ENCODE data around the gene RNF128. TPM values are rescaled to one million over a fixed set of nuclear protein-coding genes. Genes with fewer than 3 reads are reported as not detected.

The RNF128 gene, protein sequence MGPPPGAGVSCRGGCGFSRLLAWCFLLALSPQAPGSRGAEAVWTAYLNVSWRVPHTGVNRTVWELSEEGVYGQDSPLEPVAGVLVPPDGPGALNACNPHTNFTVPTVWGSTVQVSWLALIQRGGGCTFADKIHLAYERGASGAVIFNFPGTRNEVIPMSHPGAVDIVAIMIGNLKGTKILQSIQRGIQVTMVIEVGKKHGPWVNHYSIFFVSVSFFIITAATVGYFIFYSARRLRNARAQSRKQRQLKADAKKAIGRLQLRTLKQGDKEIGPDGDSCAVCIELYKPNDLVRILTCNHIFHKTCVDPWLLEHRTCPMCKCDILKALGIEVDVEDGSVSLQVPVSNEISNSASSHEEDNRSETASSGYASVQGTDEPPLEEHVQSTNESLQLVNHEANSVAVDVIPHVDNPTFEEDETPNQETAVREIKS
- not detected for total RNA-seq

GRCh38 chrX:106726485-106727437 is at the start of gene RNF128:
Gene RNF128, plus strand, starts transcription at chrX:106726701. Its CDS starts 213 bp downstream, at chrX:106726914.
- POLR2A ChIA-PET: no interaction called here
- ATAC-seq (peak; percentile 75), DNase-seq (peak; percentile 39)
- intact Hi-C loops (cut with DNase I, micrococcal nuclease): loop anchor here in 1 of 2 experiments (10.0 kb wide), 1 partner anchor 242 kb away; no protein-coding TSS in a partner anchor
- Mint-ChIP-seq H3K4me3 (peak within 1 kb of the TSS; percentile 57), H3K36me3 (ENCODE audit: low read depth) (no peaks in the 10 kb centered on the region), H3K9me3 (ENCODE audit: low read depth) (no peaks in the 10 kb centered on the region), H3K27me3 (peaks cover 32% of the 10 kb centered on the region), H3K27ac (no peak within 1 kb of the TSS), H3K4me1 (peaks cover 3% of the 10 kb centered on the region)
- CTCF ChIA-PET: no interaction called here

DNA sequence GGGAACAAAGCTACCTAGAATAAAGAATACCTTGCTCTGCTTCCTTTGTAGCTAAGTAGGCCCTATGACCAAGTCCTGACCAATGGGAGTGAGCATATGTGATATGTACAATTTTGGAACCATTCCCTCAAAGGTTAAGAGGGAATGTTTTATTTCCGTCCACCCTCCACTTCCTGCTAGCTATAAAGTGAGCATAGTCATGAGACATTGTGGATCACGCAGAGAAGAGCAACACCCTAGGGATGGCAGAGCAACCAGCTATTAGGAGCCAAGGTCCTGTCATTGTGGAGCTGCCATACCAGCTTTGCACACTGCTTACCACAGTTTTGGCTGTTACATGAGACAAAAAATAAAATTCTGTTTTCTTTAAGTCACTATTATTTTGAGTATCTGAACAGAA is 45.8 kb upstream of the RNF128 start:
- Mint-ChIP-seq H3K4me1 (no peaks in the 10 kb centered on the region), H3K27ac (no peak overlapping the region), H3K36me3 (ENCODE audit: low read depth) (no peaks in the 10 kb centered on the region), H3K9me3 (ENCODE audit: low read depth) (no peaks in the 10 kb centered on the region), H3K4me3 (no peak overlapping the region), H3K27me3 (no peaks in the 10 kb centered on the region)
- CTCF ChIA-PET: interaction anchor here (0.9 kb wide), 1 partner anchor 11 kb away, joined by 3 read pairs; no protein-coding TSS in a partner anchor
- DNase-seq: no peak
- intact Hi-C loops (cut with DNase I, micrococcal nuclease): no loop called here
- ATAC-seq: no peak
- POLR2A ChIA-PET: no interaction called here

DNA sequence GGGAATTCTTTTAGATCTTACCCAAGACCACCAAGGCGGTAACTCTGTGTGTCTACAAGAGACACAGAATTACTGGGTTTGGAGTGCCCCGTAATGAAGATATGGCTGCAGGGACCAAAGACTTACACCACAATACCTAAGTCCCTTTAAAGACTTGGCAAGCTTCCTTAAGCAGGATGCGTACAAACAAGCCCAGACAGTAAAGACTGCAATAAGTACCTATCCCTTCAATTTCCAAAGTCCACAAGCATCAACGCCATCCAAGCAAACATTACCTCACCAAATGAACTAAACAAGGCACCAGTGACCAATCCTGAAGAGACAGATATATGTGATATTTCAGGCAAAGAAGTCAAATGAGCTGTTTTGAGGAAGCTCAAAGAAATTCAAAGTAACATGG is 42.3 kb upstream of the RNF128 start:
- ATAC-seq (no peak), DNase-seq (no peak)
- no peaks in the 10 kb centered on the region for H3K4me1 Mint-ChIP-seq
- CTCF ChIA-PET: no interaction called here
- no peaks in the 10 kb centered on the region for H3K36me3 Mint-ChIP-seq (ENCODE audit: low read depth)
- intact Hi-C loops (cut with DNase I, micrococcal nuclease): no loop called here
- no peak overlapping the region for H3K4me3 Mint-ChIP-seq
- H3K9me3 Mint-ChIP-seq (ENCODE audit: low read depth): peaks cover 4% of the 10 kb centered on the region
- POLR2A ChIA-PET: no interaction called here
- H3K27ac Mint-ChIP-seq: no peak overlapping the region
- H3K27me3 Mint-ChIP-seq: no peaks in the 10 kb centered on the region

- H3K9me3 Mint-ChIP-seq (ENCODE audit: low read depth): peaks cover 4% of the 10 kb centered on the region
- no peak overlapping the region for H3K4me3 Mint-ChIP-seq
- DNase-seq (no peak), ATAC-seq (no peak)
- ChIA-PET CTCF (no interaction called here), POLR2A (no interaction called here)
- H3K27me3 Mint-ChIP-seq: peaks cover 9% of the 10 kb centered on the region
- intact Hi-C loops (cut with DNase I, micrococcal nuclease): no loop called here
- H3K36me3 Mint-ChIP-seq (ENCODE audit: low read depth): no peaks in the 10 kb centered on the region
- no peaks in the 10 kb centered on the region for H3K4me1 Mint-ChIP-seq
- no peak overlapping the region for H3K27ac Mint-ChIP-seq
These were observed 34.0 kb upstream of the RNF128 start for GRCh38 chrX:106692425-106693065.

DNA sequence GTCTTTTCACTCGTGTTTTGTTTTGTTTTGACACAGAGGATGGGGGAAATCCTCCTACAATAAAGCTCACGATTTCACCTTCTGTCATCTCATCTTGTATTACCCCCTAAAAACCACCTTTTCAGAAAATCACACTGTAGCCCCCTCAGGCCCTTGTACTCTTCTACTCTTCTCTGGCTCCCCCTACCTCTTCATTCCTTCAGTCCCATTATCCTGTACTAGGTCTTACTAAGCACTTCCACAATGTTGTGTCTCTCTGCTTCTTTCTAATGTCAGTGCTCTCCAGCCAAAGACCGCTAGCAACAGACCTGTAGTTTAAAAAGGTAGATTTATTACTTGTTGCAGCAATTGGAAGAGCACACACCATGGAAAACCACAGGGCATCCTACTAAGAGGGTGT is 30.0 kb upstream of the RNF128 start:
- intact Hi-C loops (cut with DNase I, micrococcal nuclease): no loop called here
- ATAC-seq (no peak), DNase-seq (no peak)
- no peak overlapping the region for H3K4me3 Mint-ChIP-seq
- ChIA-PET CTCF (no interaction called here), POLR2A (no interaction called here)
- peaks cover 11% of the 10 kb centered on the region for H3K27me3 Mint-ChIP-seq
- H3K27ac Mint-ChIP-seq: no peak overlapping the region
- no peaks in the 10 kb centered on the region for H3K9me3 Mint-ChIP-seq (ENCODE audit: low read depth)
- H3K36me3 Mint-ChIP-seq (ENCODE audit: low read depth): no peaks in the 10 kb centered on the region
- H3K4me1 Mint-ChIP-seq: no peaks in the 10 kb centered on the region

DNA sequence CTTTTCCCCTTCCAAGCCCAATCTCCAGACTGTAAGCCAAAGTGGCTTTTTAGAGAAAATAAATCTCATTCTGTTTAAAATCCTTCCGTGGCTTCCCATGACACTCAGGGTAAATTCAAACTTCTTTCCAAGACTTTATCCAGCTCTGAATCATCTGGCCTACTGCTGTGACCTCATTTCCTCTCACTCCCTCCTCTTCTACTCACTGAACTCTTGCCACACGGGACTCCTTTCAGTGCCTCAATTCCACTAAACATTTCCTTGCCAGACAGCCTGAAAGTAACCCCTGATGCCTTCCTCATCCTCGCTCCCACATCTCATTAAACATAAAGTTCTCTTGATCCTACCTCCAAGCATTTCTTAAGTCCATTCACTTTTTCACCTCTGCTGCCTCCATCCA is 27.8 kb upstream of the RNF128 start:
- intact Hi-C loops (cut with DNase I, micrococcal nuclease): no loop called here
- H3K36me3 Mint-ChIP-seq (ENCODE audit: low read depth): no peaks in the 10 kb centered on the region
- peaks cover 6% of the 10 kb centered on the region for H3K27me3 Mint-ChIP-seq
- H3K27ac Mint-ChIP-seq: no peak overlapping the region
- CTCF ChIA-PET: no interaction called here
- POLR2A ChIA-PET: no interaction called here
- H3K4me1 Mint-ChIP-seq: no peaks in the 10 kb centered on the region
- DNase-seq: no peak
- H3K4me3 Mint-ChIP-seq: no peak overlapping the region
- H3K9me3 Mint-ChIP-seq (ENCODE audit: low read depth): no peaks in the 10 kb centered on the region
- ATAC-seq: no peak

DNA sequence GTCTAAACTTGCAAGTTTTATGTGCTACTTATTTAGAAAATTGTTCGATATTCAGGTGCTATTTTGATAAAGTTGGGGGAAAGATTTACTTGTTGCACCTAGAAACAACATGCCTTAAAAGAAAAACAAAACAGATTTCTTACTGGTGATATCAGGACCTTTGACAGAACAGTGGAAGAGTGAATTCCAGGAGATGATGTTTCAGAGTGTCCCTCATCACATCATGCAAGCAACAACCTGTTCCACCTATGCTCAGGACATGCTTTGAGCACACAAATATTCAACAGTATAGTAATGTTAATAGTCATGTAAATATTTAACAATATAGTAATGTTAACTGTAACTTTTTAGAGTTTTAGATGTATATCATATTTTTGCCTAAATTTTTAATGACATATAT is 23.9 kb upstream of the RNF128 start:
- Mint-ChIP-seq H3K9me3 (ENCODE audit: low read depth) (no peaks in the 10 kb centered on the region), H3K4me1 (no peaks in the 10 kb centered on the region), H3K27ac (no peak overlapping the region), H3K27me3 (peaks cover 3% of the 10 kb centered on the region), H3K36me3 (ENCODE audit: low read depth) (no peaks in the 10 kb centered on the region), H3K4me3 (no peak overlapping the region)
- no peak for ATAC-seq
- intact Hi-C loops (cut with DNase I, micrococcal nuclease): no loop called here
- ChIA-PET POLR2A (no interaction called here), CTCF (no interaction called here)
- DNase-seq: no peak

DNA sequence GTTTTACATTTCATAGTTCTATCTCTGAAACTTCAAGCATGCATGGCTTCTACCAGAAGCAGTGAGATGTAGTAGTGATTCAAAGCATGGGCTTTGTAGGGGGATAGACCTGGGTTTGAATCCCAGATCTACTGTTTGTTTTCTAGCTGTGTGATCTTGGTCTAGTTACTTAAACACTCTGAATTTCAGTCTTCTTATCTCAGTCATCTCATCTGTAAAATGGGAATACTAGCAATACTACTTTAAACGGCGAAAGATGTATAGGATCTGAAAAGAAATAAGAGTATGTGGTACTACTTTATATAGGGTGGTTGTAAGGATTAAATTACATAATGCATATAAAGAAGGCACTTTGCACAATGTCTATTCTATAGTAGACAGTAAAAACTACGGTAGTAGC is 20.0 kb upstream of the RNF128 start:
- no peak for ATAC-seq
- CTCF ChIA-PET: interaction anchor here (1.0 kb wide), 1 partner anchor 223 kb away, joined by 3 read pairs; no protein-coding TSS in a partner anchor

GRCh38 chrX:106707771-106708454 is 18.6 kb upstream of the RNF128 start:
- intact Hi-C loops (cut with DNase I, micrococcal nuclease): loop anchor here in 1 of 2 experiments (5.0 kb wide), 1 partner anchor 226 kb away; no protein-coding TSS in a partner anchor

More for the DNA sequence above, 20.0 kb upstream of the RNF128 start:
- Mint-ChIP-seq H3K9me3 (ENCODE audit: low read depth) (no peaks in the 10 kb centered on the region), H3K4me1 (no peaks in the 10 kb centered on the region), H3K27ac (no peak overlapping the region), H3K27me3 (no peaks in the 10 kb centered on the region), H3K4me3 (no peak overlapping the region), H3K36me3 (ENCODE audit: low read depth) (no peaks in the 10 kb centered on the region)
- DNase-seq: no peak
- POLR2A ChIA-PET: no interaction called here
- intact Hi-C loops (cut with DNase I, micrococcal nuclease): loop anchor here in 1 of 2 experiments (5.0 kb wide), 1 partner anchor 224 kb away; no protein-coding TSS in a partner anchor

GRCh38 chrX:106710771-106711170 is 15.7 kb upstream of the RNF128 start:
- Mint-ChIP-seq H3K27ac (no peak overlapping the region), H3K27me3 (no peaks in the 10 kb centered on the region), H3K36me3 (ENCODE audit: low read depth) (no peaks in the 10 kb centered on the region), H3K4me3 (no peak overlapping the region), H3K9me3 (ENCODE audit: low read depth) (no peaks in the 10 kb centered on the region), H3K4me1 (no peaks in the 10 kb centered on the region)
- POLR2A ChIA-PET: no interaction called here
- intact Hi-C loops (cut with DNase I, micrococcal nuclease): no loop called here
- ATAC-seq: no peak
- CTCF ChIA-PET: no interaction called here
- DNase-seq: no peak

More at GRCh38 chrX:106707771-106708454, 18.6 kb upstream of the RNF128 start:
- H3K36me3 Mint-ChIP-seq (ENCODE audit: low read depth): no peaks in the 10 kb centered on the region
- DNase-seq (no peak), ATAC-seq (peak; percentile 94)
- no peak overlapping the region for H3K27ac Mint-ChIP-seq
- ChIA-PET POLR2A (no interaction called here), CTCF (no interaction called here)
- no peaks in the 10 kb centered on the region for H3K4me1 Mint-ChIP-seq
- no peaks in the 10 kb centered on the region for H3K27me3 Mint-ChIP-seq
- H3K9me3 Mint-ChIP-seq (ENCODE audit: low read depth): no peaks in the 10 kb centered on the region
- H3K4me3 Mint-ChIP-seq: no peak overlapping the region

DNA sequence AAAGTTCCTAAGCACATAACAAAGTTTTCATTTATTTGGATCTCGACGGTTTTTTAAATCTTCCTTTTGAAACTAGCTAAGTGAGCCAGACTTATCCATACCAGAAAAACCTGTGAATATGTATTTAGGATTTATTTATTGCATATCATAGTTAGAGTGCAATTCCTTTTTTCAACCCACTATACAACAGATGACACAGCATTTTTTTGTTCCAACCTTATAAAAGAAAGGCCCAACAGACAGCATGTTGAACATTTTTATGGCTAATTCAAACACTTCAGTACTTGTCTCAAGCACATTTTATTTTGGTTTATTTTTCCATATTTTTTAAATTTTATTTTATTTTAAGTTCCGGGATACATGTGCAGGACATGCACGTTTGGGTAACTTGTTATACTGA is 15.1 kb upstream of the RNF128 start:
- ChIA-PET CTCF (no interaction called here), POLR2A (no interaction called here)
- H3K27ac Mint-ChIP-seq: no peak overlapping the region
- ATAC-seq (no peak), DNase-seq (no peak)
- no peaks in the 10 kb centered on the region for H3K36me3 Mint-ChIP-seq (ENCODE audit: low read depth)
- H3K27me3 Mint-ChIP-seq: peaks cover 2% of the 10 kb centered on the region
- no peak overlapping the region for H3K4me3 Mint-ChIP-seq
- intact Hi-C loops (cut with DNase I, micrococcal nuclease): no loop called here
- H3K9me3 Mint-ChIP-seq (ENCODE audit: low read depth): no peaks in the 10 kb centered on the region
- no peaks in the 10 kb centered on the region for H3K4me1 Mint-ChIP-seq
